Measurements from ENCODE around the gene PLCB2.

PLCB2 gene

GRCh38 chr15:40285151-40285550 lies 22.6 kb downstream of the PLCB2 start:
- Histone ChIP-seq H3K27ac (ENCODE audit: low read length) (no peak overlapping the region), H4K20me1 (ENCODE audit: insufficient read depth, low read length) (no peaks in the 10 kb centered on the region), H3K4me2 (ENCODE audit: insufficient read depth, low read length) (no peak overlapping the region), H3K9ac (ENCODE audit: low read depth, low read length) (no peak overlapping the region), H3K4me3 (ENCODE audit: low read depth in 1 of 2, low read length in 2 of 2) (no peak overlapping the region), H3K36me3 (ENCODE audit: insufficient read depth, low read length) (no peaks in the 10 kb centered on the region), H3K4me1 (ENCODE audit: insufficient read depth, low read length) (no peaks in the 10 kb centered on the region), H3K9me3 (ENCODE audit: insufficient read depth, low read length, severe bottlenecking) (no peaks in the 10 kb centered on the region), H3K27me3 (ENCODE audit: insufficient read depth, low read length, poor library complexity) (no peaks in the 10 kb centered on the region), H2AFZ (ENCODE audit: low read depth, low read length) (no peak overlapping the region), H3K79me2 (ENCODE audit: insufficient read depth, low read length) (no peaks in the 10 kb centered on the region)
- TF ChIP-seq EZH2 (IDR thresholded peaks at IDR 0.05; ENCODE audit: borderline replicate concordance, low read depth, low read length, severe bottlenecking) (no peak), CTCF (IDR thresholded peaks at IDR 0.05; ENCODE audit: borderline replicate concordance, extremely low read depth, low read length, poor library complexity, severe bottlenecking) (no peak)
- no peak for ATAC-seq (ENCODE audit: insufficient read depth, low read depth)
- DNase-seq: no peak

- TF ChIP-seq CTCF (IDR thresholded peaks at IDR 0.05; ENCODE audit: borderline replicate concordance, extremely low read depth, low read length, poor library complexity, severe bottlenecking) (no peak), EZH2 (IDR thresholded peaks at IDR 0.05; ENCODE audit: borderline replicate concordance, low read depth, low read length, severe bottlenecking) (no peak)
- Histone ChIP-seq H3K27ac (ENCODE audit: low read length) (no peak overlapping the region), H3K79me2 (ENCODE audit: insufficient read depth, low read length) (no peaks in the 10 kb centered on the region), H3K9me3 (ENCODE audit: insufficient read depth, low read length, severe bottlenecking) (no peaks in the 10 kb centered on the region), H3K4me1 (ENCODE audit: insufficient read depth, low read length) (peaks cover 6% of the 10 kb centered on the region; the same call in 1 of the 2 replicates), H3K27me3 (ENCODE audit: insufficient read depth, low read length, poor library complexity) (peaks cover 3% of the 10 kb centered on the region), H3K4me2 (ENCODE audit: insufficient read depth, low read length) (no peak overlapping the region), H4K20me1 (ENCODE audit: insufficient read depth, low read length) (no peaks in the 10 kb centered on the region), H3K36me3 (ENCODE audit: insufficient read depth, low read length) (no peaks in the 10 kb centered on the region), H2AFZ (ENCODE audit: low read depth, low read length) (no peak overlapping the region), H3K4me3 (ENCODE audit: low read depth in 1 of 2, low read length in 2 of 2) (no peak overlapping the region), H3K9ac (ENCODE audit: low read depth, low read length) (no peak overlapping the region)
- ATAC-seq (ENCODE audit: insufficient read depth, low read depth) (no peak), DNase-seq (no peak)
Observed at GRCh38 chr15:40283615-40284300, 24.0 kb downstream of the PLCB2 start.

- no peaks in the 10 kb centered on the region for H4K20me1 ChIP-seq (ENCODE audit: insufficient read depth, low read length)
- DNase-seq (no peak), ATAC-seq (ENCODE audit: insufficient read depth, low read depth) (0 out of 3 replicates have a peak, but pooled peaks have one; percentile 27)
- H3K9ac ChIP-seq (ENCODE audit: low read depth, low read length): no peak within 1 kb of the TSS
- H3K79me2 ChIP-seq (ENCODE audit: insufficient read depth, low read length): no peaks in the 10 kb centered on the region
- no peak within 1 kb of the TSS for H3K27ac ChIP-seq (ENCODE audit: low read length)
- H3K9me3 ChIP-seq (ENCODE audit: insufficient read depth, low read length, severe bottlenecking): no peaks in the 10 kb centered on the region
- peaks cover 6% of the 10 kb centered on the region; the same call in 1 of the 2 replicates for H3K4me1 ChIP-seq (ENCODE audit: insufficient read depth, low read length)
- no peak within 1 kb of the TSS for H2AFZ ChIP-seq (ENCODE audit: low read depth, low read length)
- H3K4me3 ChIP-seq (ENCODE audit: low read depth in 1 of 2, low read length in 2 of 2): no peak within 1 kb of the TSS
- peaks cover 7% of the 10 kb centered on the region for H3K27me3 ChIP-seq (ENCODE audit: insufficient read depth, low read length, poor library complexity)
- TF ChIP-seq EZH2 (IDR thresholded peaks at IDR 0.05; ENCODE audit: borderline replicate concordance, low read depth, low read length, severe bottlenecking): no peak
- TF ChIP-seq CTCF (IDR thresholded peaks at IDR 0.05; ENCODE audit: borderline replicate concordance, extremely low read depth, low read length, poor library complexity, severe bottlenecking): no peak
- no peaks in the 10 kb centered on the region for H3K36me3 ChIP-seq (ENCODE audit: insufficient read depth, low read length)
- H3K4me2 ChIP-seq (ENCODE audit: insufficient read depth, low read length): no peak within 1 kb of the TSS
Observed at GRCh38 chr15:40282869-40283614, 24.7 kb downstream of the PLCB2 start, which contains the start of gene ANKRD63. Gene ANKRD63, minus strand, starts transcription at chr15:40283064. Its CDS starts 478 bp downstream, at chr15:40282586.
